HepG2 (cell line): ENCODE data around the gene VPS4A. TPM values are rescaled to one million over a fixed set of nuclear protein-coding genes. Genes with fewer than 3 reads are reported as not detected.

Experiments used
- CHD2 ChIP-seq: IDR thresholded peaks from 2 replicates; pipeline ENCODE4 v1.6.1; 2011; ENCODE audit warnings: low read depth, low read length, improper control_type of control experiment
- GFI1 ChIP-seq: sonication (generic); formaldehyde crosslinking; IDR thresholded peaks from 2 replicates; pipeline ENCODE4 v1.5.0; 2020; ENCODE audit warnings: missing genetic modification reagents, mild to moderate bottlenecking, borderline replicate concordance
- GTF2F1 ChIP-seq: fragments of 150-350 bp; IDR thresholded peaks from 2 replicates; pipeline ENCODE4 v1.6.1; 2014; ENCODE audit warnings: low read length
- HNRNPH1 ChIP-seq: fragments of 200-400 bp; formaldehyde crosslinking; optimal IDR thresholded peaks from 2 replicates; pipeline ENCODE3; 2017; ENCODE audit warnings: mild to moderate bottlenecking, low read depth, low read length
- KDM5A ChIP-seq: fragments of 200-600 bp; sonication (generic); IDR thresholded peaks from 2 replicates; pipeline ENCODE4 v1.7.0; 2018; ENCODE audit warnings: antibody characterized with exemption, mild to moderate bottlenecking, low read length, borderline replicate concordance
- MTF2 ChIP-seq: sonication (generic); formaldehyde crosslinking; IDR thresholded peaks from 2 replicates; pipeline ENCODE4 v1.5.0; 2020; ENCODE audit warnings: missing genetic modification reagents, borderline replicate concordance
- MXI1 ChIP-seq: IDR thresholded peaks from 3 replicates; pipeline ENCODE4 v1.6.1; 2012; ENCODE audit warnings: low read depth, low read length, inconsistent platforms, borderline replicate concordance
- RFX1 ChIP-seq: fragments of 450-650 bp; IDR thresholded peaks from 2 replicates; pipeline ENCODE4 v1.6.1; 2017
- RXRB ChIP-seq: IDR thresholded peaks from 2 replicates; pipeline ENCODE4 v1.6.1; 2016; ENCODE audit warnings: borderline replicate concordance, missing genetic modification reagents, missing compliant biosample characterization
- SAP130 ChIP-seq: IDR thresholded peaks from 2 replicates; pipeline ENCODE4 v1.6.1; 2016; ENCODE audit warnings: low read depth
- U2AF1 ChIP-seq: fragments of 200-400 bp; formaldehyde crosslinking; optimal IDR thresholded peaks from 2 replicates; pipeline ENCODE3; 2017; ENCODE audit warnings: mild to moderate bottlenecking, low read depth, low read length
- ZNF10 ChIP-seq: sonication (generic); formaldehyde crosslinking; IDR thresholded peaks from 2 replicates; pipeline ENCODE4 v1.4.0; 2020; ENCODE audit warnings: mild to moderate bottlenecking, low read depth, missing genetic modification reagents, borderline replicate concordance
- ZNF510 ChIP-seq: sonication (generic); formaldehyde crosslinking; IDR thresholded peaks from 2 replicates; pipeline ENCODE4 v1.4.0; 2020; ENCODE audit warnings: low read depth, mild to moderate bottlenecking, missing genetic modification reagents
- ZNF564 ChIP-seq: sonication (generic); formaldehyde crosslinking; IDR thresholded peaks from 2 replicates; pipeline ENCODE4 v1.8.1; 2023; ENCODE audit warnings: mild to moderate bottlenecking, missing genetic modification reagents
- ZNF703 ChIP-seq: sonication (generic); formaldehyde crosslinking; IDR thresholded peaks from 2 replicates; pipeline ENCODE4 v1.5.1; 2020; ENCODE audit warnings: missing genetic modification reagents, mild to moderate bottlenecking, moderate library complexity, borderline replicate concordance
- ZNF775 ChIP-seq: sonication (generic); formaldehyde crosslinking; IDR thresholded peaks from 2 replicates; pipeline ENCODE4 v1.4.0; 2020; ENCODE audit warnings: missing genetic modification reagents, mild to moderate bottlenecking, moderate library complexity, borderline replicate concordance
- ZNF782 ChIP-seq: sonication (generic); formaldehyde crosslinking; IDR thresholded peaks from 2 replicates; pipeline ENCODE4 v1.4.0; 2020; ENCODE audit warnings: missing genetic modification reagents, mild to moderate bottlenecking, borderline replicate concordance
- ZNF883 ChIP-seq: sonication (generic); formaldehyde crosslinking; IDR thresholded peaks from 2 replicates; pipeline ENCODE4 v1.5.1; 2020; ENCODE audit warnings: mild to moderate bottlenecking, missing genetic modification reagents; ENCODE audit errors: not compliant biosample characterization
- ZSCAN29 ChIP-seq: sonication (generic); formaldehyde crosslinking; conservative IDR thresholded peaks from 2 replicates; pipeline ENCODE4 v1.4.0; 2020; ENCODE audit warnings: mild to moderate bottlenecking, missing genetic modification reagents
- polyA plus RNA-seq, 8 experiments: library from polyadenylated mRNA; depleted of rRNA in 3 of 8; stranded (reverse) in 7 of 8; unstranded in 1 of 8; fragments of >200 nt; fragmentation: Illumina TruSeq in 4 of 8; extraction: Trizol in 4 of 8; gene quantifications; 2 replicates each; pipeline versions ENCODE4 v1.2.1 to v1.2.3, GENCODE V29; 2011 to 2016; ENCODE audit warnings: low read depth in 4 of 8, missing spikeins in 1 of 8, mixed read lengths in 1 of 8; ENCODE audit not compliant: insufficient read depth in 1 of 8
- total RNA-seq, 5 experiments: library from RNA; depleted of rRNA; stranded (reverse); fragments of >200 nt; fragmentation: Illumina TruSeq; extraction: Trizol; gene quantifications; 2 replicates each; pipeline ENCODE4 v1.2.3, GENCODE V29; 2016; ENCODE audit warnings: low read depth in 1 of 5
- TF ChIP-seq, protein P1 (sequence below): IDR thresholded peaks from 2 replicates; pipeline ENCODE4 v1.6.1; 2016
- TF ChIP-seq, protein P2 (sequence below), 2 experiments: sonication (generic) in 1 of 2; formaldehyde crosslinking in 1 of 2; IDR thresholded peaks; 2 replicates each; pipeline versions ENCODE4 v1.4.0 to v1.6.1; 2018 to 2020; ENCODE audit warnings: missing genetic modification reagents in 2 of 2, borderline replicate concordance in 1 of 2, low read depth in 1 of 2, mild to moderate bottlenecking in 1 of 2, missing biosample characterization in 1 of 2
- TF ChIP-seq, protein P3 (sequence below): sonication (generic); formaldehyde crosslinking; IDR thresholded peaks from 2 replicates; pipeline ENCODE4 v1.5.1; 2020; ENCODE audit warnings: mild to moderate bottlenecking, missing genetic modification reagents

Gene VPS4A
- total and polyA plus RNA-seq, 2 of the 13 experiments (the other 11 are each of a cell fraction or from before 2014, with no cell fraction given) = 13.2 to 27.9 TPM

DNA sequence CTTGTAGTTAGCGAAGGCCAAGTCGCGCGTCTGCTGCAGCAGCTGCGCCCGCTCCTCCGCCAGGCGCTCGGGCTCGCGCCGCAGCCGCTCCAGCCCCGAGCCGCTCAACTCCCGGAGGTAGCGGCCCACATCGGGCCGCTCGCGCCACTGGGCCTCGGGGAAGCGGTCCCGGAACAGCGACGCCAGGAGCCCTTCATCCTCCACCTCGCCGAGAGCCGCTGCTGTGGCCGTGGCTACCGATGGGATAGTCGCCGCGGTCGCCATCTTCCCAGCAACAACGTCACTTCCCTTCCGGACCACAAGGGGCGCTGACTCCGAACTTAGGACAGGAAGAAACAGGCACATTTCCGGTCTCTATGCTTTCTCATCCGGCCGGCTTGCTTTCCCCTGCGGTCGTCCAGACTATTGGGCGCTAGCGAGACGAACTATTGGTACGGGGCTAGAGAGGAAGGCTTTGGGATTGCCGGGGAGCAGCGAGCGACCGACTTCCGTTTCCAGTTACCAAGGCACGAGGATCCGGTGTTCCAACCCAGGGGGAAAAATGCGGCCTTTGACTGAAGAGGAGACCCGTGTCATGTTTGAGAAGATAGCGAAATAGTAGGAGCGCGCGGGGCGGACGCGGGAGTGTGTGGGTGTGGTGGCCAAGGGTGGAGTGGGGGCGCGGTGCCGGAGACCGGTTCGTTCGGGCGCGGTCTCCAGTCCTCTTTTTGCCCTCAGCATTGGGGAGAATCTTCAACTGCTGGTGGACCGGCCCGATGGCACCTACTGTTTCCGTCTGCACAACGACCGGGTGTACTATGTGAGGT is 28.3 kb downstream of the VPS4A start, which contains the start of the genes COG8 and NIP7 (continued):
- TF ChIP-seq ZNF703 (CRISPR knock-in tag) (no peak), RFX1 (no peak), HNRNPH1 (no peak), ZNF564 (CRISPR knock-in tag) (0 out of 2 replicates have a peak, but pooled peaks have one; percentile 22), ZNF10 (CRISPR knock-in tag) (no peak), ZNF775 (CRISPR knock-in tag) (peak; percentile 93; the same call in 1 of the 2 replicates), MTF2 (CRISPR knock-in tag) (no peak; the same call in 1 of the 2 replicates), ZSCAN29 (peak; percentile 89), RXRB (CRISPR knock-in tag) (no peak; the same call in 1 of the 2 replicates), MXI1 (peak; percentile 94; the same call in 1 of the 3 replicates), CHD2 (no peak), ZNF510 (CRISPR knock-in tag) (no peak; the same call in 1 of the 2 replicates), GTF2F1 (no peak), SAP130 (CRISPR knock-in tag) (peak; percentile 99), U2AF1 (peak; percentile 98), ZNF782 (CRISPR knock-in tag) (no peak; the same call in 1 of the 2 replicates), ZNF883 (CRISPR knock-in tag) (peak; percentile 56), KDM5A (peak; percentile 74), GFI1 (CRISPR knock-in tag) (peak; percentile 90)
- TF ChIP-seq, protein P1, sequence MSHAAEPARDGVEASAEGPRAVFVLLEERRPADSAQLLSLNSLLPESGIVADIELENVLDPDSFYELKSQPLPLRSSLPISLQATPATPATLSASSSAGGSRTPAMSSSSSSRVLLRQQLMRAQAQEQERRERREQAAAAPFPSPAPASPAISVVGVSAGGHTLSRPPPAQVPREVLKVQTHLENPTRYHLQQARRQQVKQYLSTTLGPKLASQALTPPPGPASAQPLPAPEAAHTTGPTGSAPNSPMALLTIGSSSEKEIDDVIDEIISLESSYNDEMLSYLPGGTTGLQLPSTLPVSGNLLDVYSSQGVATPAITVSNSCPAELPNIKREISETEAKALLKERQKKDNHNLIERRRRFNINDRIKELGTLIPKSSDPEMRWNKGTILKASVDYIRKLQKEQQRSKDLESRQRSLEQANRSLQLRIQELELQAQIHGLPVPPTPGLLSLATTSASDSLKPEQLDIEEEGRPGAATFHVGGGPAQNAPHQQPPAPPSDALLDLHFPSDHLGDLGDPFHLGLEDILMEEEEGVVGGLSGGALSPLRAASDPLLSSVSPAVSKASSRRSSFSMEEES (CRISPR knock-in tag) = peak; percentile 78
- TF ChIP-seq, protein P2, sequence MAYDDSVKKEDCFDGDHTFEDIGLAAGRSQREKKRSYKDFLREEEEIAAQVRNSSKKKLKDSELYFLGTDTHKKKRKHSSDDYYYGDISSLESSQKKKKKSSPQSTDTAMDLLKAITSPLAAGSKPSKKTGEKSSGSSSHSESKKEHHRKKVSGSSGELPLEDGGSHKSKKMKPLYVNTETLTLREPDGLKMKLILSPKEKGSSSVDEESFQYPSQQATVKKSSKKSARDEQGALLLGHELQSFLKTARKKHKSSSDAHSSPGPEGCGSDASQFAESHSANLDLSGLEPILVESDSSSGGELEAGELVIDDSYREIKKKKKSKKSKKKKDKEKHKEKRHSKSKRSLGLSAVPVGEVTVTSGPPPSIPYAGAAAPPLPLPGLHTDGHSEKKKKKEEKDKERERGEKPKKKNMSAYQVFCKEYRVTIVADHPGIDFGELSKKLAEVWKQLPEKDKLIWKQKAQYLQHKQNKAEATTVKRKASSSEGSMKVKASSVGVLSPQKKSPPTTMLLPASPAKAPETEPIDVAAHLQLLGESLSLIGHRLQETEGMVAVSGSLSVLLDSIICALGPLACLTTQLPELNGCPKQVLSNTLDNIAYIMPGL (CRISPR knock-in tag; IDR thresholded peaks at IDR 0.05; ENCODE audit: borderline replicate concordance in 1 of 2, low read depth in 1 of 2) = peak; percentile 98
- TF ChIP-seq, protein P3, sequence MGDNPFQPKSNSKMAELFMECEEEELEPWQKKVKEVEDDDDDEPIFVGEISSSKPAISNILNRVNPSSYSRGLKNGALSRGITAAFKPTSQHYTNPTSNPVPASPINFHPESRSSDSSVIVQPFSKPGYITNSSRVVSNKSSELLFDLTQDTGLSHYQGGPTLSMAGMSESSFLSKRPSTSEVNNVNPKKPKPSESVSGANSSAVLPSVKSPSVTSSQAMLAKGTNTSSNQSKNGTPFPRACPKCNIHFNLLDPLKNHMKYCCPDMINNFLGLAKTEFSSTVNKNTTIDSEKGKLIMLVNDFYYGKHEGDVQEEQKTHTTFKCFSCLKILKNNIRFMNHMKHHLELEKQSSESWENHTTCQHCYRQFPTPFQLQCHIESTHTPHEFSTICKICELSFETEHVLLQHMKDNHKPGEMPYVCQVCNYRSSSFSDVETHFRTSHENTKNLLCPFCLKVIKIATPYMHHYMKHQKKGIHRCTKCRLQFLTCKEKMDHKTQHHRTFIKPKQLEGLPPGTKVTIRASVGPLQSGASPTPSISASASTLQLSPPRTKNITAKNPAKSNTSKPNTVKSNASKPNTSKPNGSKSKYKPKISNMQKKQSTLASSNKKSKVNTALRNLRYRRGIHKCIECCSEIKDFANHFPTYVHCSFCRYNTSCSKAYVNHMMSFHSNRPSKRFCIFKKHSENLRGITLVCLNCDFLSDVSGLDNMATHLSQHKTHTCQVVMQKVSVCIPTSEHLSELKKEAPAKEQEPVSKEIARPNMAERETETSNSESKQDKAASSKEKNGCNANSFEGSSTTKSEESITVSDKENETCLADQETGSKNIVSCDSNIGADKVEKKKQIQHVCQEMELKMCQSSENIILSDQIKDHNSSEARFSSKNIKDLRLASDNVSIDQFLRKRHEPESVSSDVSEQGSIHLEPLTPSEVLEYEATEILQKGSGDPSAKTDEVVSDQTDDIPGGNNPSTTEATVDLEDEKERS (CRISPR knock-in tag) = peak; percentile 88
